NT2/D1 (cell line): Measurements from ENCODE around the gene SP8.

Experiments
- YY1 ChIP-seq: IDR thresholded peaks from 2 replicates; pipeline ENCODE4 v1.6.1; 2011; ENCODE audit not compliant: insufficient read length, insufficient read depth
- ZNF274 ChIP-seq: IDR thresholded peaks from 2 replicates; pipeline ENCODE4 v1.6.1; 2011; ENCODE audit warnings: mild to moderate bottlenecking, low read depth, low read length

GRCh38 chr7:20745702-20746101 lies 41.0 kb downstream of the SP8 start:
- TF ChIP-seq ZNF274 = no peak
- TF ChIP-seq YY1 = no peak
